Measurements from ENCODE around the gene TCIRG1. TPM values are rescaled to one million over a fixed set of nuclear protein-coding genes. Genes with fewer than 3 reads are reported as not detected.

Gene TCIRG1
- total and polyA plus RNA-seq, 4 donors: 32.2 to 96.1 (median 44.5) TPM

DNA sequence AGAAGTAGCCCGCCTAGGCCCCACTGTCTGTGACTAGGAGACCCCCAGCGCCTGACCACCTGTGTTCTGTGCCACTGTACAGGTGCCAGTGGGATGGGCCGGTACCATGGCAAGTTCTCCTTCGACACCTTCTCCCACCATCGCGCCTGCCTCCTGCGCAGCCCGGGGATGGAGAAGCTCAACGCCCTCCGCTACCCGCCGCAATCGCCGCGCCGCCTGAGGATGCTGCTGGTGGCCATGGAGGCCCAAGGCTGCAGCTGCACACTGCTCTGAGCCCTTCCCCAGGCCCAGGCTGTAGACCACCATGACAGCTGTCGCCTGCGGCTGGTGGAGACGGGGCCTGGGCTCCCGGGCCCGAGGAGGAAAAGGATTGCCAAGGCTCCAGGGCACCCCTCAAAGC, 11.2 kb upstream of the TCIRG1 start:
- Histone ChIP-seq H3K4me1 (ENCODE audit: control insufficient read depth in 4 of 4, insufficient read depth in 4 of 4, low read length in 3 of 4) (peaks cover 11 to 26% (median 18%) of the 10 kb centered on the region in 4 donors), H3K9ac (ENCODE audit: low read depth in 1 of 2, low read length in 2 of 2) (no peak overlapping the region), H3K9me3 (ENCODE audit: control insufficient read depth in 4 of 4, low read length in 3 of 4) (no peaks in the 10 kb centered on the region), H3K27me3 (ENCODE audit: control insufficient read depth in 4 of 4, insufficient read depth in 4 of 4, low read length in 3 of 4) (no peaks in the 10 kb centered on the region), H3K4me3 (ENCODE audit: low read depth in 1 of 3, low read length in 3 of 3) (no peak overlapping the region), H3K27ac (ENCODE audit: low read depth in 1 of 2, low read length in 2 of 2) (no peak overlapping the region), H3K36me3 (ENCODE audit: control insufficient read depth in 4 of 4, insufficient read depth in 3 of 4, low read depth in 1 of 4, low read length in 3 of 4) (no peaks in the 10 kb centered on the region)
- no peak for DNase-seq (ENCODE audit: low spot score)
- TF ChIP-seq TAF1 (conservative IDR thresholded peaks at IDR 0.05): no peak
- TF ChIP-seq, protein P1, sequence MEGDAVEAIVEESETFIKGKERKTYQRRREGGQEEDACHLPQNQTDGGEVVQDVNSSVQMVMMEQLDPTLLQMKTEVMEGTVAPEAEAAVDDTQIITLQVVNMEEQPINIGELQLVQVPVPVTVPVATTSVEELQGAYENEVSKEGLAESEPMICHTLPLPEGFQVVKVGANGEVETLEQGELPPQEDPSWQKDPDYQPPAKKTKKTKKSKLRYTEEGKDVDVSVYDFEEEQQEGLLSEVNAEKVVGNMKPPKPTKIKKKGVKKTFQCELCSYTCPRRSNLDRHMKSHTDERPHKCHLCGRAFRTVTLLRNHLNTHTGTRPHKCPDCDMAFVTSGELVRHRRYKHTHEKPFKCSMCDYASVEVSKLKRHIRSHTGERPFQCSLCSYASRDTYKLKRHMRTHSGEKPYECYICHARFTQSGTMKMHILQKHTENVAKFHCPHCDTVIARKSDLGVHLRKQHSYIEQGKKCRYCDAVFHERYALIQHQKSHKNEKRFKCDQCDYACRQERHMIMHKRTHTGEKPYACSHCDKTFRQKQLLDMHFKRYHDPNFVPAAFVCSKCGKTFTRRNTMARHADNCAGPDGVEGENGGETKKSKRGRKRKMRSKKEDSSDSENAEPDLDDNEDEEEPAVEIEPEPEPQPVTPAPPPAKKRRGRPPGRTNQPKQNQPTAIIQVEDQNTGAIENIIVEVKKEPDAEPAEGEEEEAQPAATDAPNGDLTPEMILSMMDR (IDR thresholded peaks at IDR 0.05; ENCODE audit: low read depth, low read length, missing input control): no peak
- TF ChIP-seq EGR1 (IDR thresholded peaks at IDR 0.05; ENCODE audit: low read depth in 2 of 2): no peak
- TF ChIP-seq SP1 (IDR thresholded peaks at IDR 0.05): no peak
- no peak for TF ChIP-seq GABPA (IDR thresholded peaks at IDR 0.05 in 1 of 2, conservative IDR thresholded peaks at IDR 0.05 in 1 of 2)
- TF ChIP-seq FOXA2 (IDR thresholded peaks at IDR 0.05): no peak
- no peak for TF ChIP-seq HNF4G (IDR thresholded peaks at IDR 0.05)
- TF ChIP-seq, protein P2, sequence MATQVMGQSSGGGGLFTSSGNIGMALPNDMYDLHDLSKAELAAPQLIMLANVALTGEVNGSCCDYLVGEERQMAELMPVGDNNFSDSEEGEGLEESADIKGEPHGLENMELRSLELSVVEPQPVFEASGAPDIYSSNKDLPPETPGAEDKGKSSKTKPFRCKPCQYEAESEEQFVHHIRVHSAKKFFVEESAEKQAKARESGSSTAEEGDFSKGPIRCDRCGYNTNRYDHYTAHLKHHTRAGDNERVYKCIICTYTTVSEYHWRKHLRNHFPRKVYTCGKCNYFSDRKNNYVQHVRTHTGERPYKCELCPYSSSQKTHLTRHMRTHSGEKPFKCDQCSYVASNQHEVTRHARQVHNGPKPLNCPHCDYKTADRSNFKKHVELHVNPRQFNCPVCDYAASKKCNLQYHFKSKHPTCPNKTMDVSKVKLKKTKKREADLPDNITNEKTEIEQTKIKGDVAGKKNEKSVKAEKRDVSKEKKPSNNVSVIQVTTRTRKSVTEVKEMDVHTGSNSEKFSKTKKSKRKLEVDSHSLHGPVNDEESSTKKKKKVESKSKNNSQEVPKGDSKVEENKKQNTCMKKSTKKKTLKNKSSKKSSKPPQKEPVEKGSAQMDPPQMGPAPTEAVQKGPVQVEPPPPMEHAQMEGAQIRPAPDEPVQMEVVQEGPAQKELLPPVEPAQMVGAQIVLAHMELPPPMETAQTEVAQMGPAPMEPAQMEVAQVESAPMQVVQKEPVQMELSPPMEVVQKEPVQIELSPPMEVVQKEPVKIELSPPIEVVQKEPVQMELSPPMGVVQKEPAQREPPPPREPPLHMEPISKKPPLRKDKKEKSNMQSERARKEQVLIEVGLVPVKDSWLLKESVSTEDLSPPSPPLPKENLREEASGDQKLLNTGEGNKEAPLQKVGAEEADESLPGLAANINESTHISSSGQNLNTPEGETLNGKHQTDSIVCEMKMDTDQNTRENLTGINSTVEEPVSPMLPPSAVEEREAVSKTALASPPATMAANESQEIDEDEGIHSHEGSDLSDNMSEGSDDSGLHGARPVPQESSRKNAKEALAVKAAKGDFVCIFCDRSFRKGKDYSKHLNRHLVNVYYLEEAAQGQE (IDR thresholded peaks at IDR 0.05): no peak
- no peak for TF ChIP-seq JUND (IDR thresholded peaks at IDR 0.05)
- TF ChIP-seq YY1 (IDR thresholded peaks at IDR 0.05): no peak
- TF ChIP-seq, protein P3, sequence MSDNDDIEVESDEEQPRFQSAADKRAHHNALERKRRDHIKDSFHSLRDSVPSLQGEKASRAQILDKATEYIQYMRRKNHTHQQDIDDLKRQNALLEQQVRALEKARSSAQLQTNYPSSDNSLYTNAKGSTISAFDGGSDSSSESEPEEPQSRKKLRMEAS (IDR thresholded peaks at IDR 0.05): no peak
- TF ChIP-seq FOXA1 (IDR thresholded peaks at IDR 0.05): no peak
- TF ChIP-seq, protein P4, sequence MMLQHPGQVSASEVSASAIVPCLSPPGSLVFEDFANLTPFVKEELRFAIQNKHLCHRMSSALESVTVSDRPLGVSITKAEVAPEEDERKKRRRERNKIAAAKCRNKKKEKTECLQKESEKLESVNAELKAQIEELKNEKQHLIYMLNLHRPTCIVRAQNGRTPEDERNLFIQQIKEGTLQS (IDR thresholded peaks at IDR 0.05): no peak
- no peak for TF ChIP-seq NR2F2 (IDR thresholded peaks at IDR 0.05)
- WGBS: 93% methylated on average over 21 of the region's 21 CpGs

DNA sequence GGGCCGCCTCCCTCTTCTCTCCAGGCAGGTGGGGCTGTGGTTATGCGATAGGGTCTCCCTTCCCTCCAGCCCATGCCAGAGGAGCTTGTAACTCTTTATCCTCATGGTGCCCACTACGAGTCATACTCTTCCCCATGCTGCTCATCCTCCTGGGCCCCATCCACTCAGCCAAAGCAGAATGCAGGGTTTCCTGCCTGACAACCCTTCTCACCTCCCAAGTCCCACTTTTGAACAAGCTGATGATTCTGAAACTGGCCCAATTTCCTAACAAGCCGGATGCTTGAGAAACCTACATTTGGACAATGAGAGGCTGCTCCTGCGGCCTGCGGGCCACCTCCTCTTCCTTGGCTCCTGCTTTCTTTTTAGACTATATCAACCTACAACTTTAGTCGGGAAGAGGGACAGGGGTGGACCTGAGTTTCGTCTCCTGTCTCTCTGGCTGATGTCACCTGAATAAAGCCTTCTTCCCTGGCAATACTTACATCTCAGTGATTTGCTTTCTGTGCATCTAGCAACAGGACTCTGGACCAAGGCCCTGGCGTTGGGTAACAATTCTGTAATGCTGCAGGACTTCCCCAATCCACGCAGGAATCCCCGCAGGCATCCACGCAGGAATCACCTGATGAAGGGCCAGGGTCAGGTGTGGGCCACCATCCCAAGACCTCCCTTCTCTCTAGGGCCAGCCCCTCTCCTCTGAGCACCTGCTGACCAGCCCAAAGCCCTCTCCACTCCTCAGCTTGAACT, 9.9 kb upstream of the TCIRG1 start:
- H3K36me3 ChIP-seq (ENCODE audit: control insufficient read depth in 4 of 4, insufficient read depth in 3 of 4, low read depth in 1 of 4, low read length in 3 of 4): no peaks in the 10 kb centered on the region
- H3K4me1 ChIP-seq (ENCODE audit: control insufficient read depth in 4 of 4, insufficient read depth in 4 of 4, low read length in 3 of 4): peaks cover 19 to 39% (median 29%) of the 10 kb centered on the region in 4 donors
- H3K4me3 ChIP-seq (ENCODE audit: low read depth in 1 of 3, low read length in 3 of 3): no peak overlapping the region
- no peak for TF ChIP-seq GABPA (IDR thresholded peaks at IDR 0.05 in 1 of 2, conservative IDR thresholded peaks at IDR 0.05 in 1 of 2)
- TF ChIP-seq, protein P1 (IDR thresholded peaks at IDR 0.05; ENCODE audit: low read depth, low read length, missing input control): no peak
- TF ChIP-seq, protein P3 (IDR thresholded peaks at IDR 0.05): no peak
- TF ChIP-seq SP1 (IDR thresholded peaks at IDR 0.05): no peak
- no peak for TF ChIP-seq YY1 (IDR thresholded peaks at IDR 0.05)
- no peak for TF ChIP-seq NR2F2 (IDR thresholded peaks at IDR 0.05)
- H3K27ac ChIP-seq (ENCODE audit: low read depth in 1 of 2, low read length in 2 of 2): no peak overlapping the region
- H3K9me3 ChIP-seq (ENCODE audit: control insufficient read depth in 4 of 4, low read length in 3 of 4): no peaks in the 10 kb centered on the region
- no peaks in the 10 kb centered on the region for H3K27me3 ChIP-seq (ENCODE audit: control insufficient read depth in 4 of 4, insufficient read depth in 4 of 4, low read length in 3 of 4)
- DNase-seq (ENCODE audit: low spot score): no peak
- 90% methylated on average over 12 of the region's 12 CpGs for WGBS
- no peak overlapping the region for H3K9ac ChIP-seq (ENCODE audit: low read depth in 1 of 2, low read length in 2 of 2)
